Loucy (cell line): ENCODE results near the gene AJAP1.

Experiments used
- CTCF ChIP-seq: fragments of 200-600 bp; sonication (generic); conservative IDR thresholded peaks from 2 replicates; pipeline ENCODE4 v1.5.1; 2014; ENCODE audit warnings: mild to moderate bottlenecking, antibody characterized with exemption, low read length
- EZH2phosphoT487 ChIP-seq: fragments of 200-600 bp; IDR thresholded peaks from 2 replicates; pipeline ENCODE4 v1.6.1; 2018; ENCODE audit warnings: antibody characterized with exemption, mild to moderate bottlenecking, moderate library complexity, borderline replicate concordance

- TF ChIP-seq CTCF (no peak), EZH2phosphoT487 (no peak)
Measured at GRCh38 chr1:4678066-4678717, 23.8 kb downstream of the AJAP1 start.
